ENCODE measurements around the gene HAPSTR1. TPM values are rescaled to one million over a fixed set of nuclear protein-coding genes. Genes with fewer than 3 reads are reported as not detected.

HAPSTR1 gene
- polyA plus RNA-seq, 1 of the 3 experiments (the other 2 are of a cell fraction) = 7.0 TPM

GRCh38 chr16:9124908-9125584 lies 33.6 kb downstream of the HAPSTR1 start:
- H3K4me3 ChIP-seq (ENCODE audit: low read depth in 2 of 2, low read length in 1 of 2) = no peak overlapping the region
- peaks cover 95% of the 10 kb centered on the region for H3K79me2 ChIP-seq (ENCODE audit: insufficient read depth)
- no peaks in the 10 kb centered on the region for H3K9me3 ChIP-seq
- DNase-seq = no peak
- ChIA-PET CTCF (interaction anchor here (0.7 to 6.0 kb wide), 7 partner anchors 10 to 1798 kb away, joined by 3 to 27 read pairs (median 4); no protein-coding TSS in a partner anchor), POLR2A (no interaction called here)
- H3K4me1 ChIP-seq (ENCODE audit: control insufficient read depth in 1 of 2, insufficient read depth in 2 of 2, low read depth in 1 of 2, low read length in 1 of 2) = peaks cover 14 to 32% of the 10 kb centered on the region in 2 experiments
- H4K20me1 ChIP-seq (ENCODE audit: insufficient read depth) = peaks cover 61% of the 10 kb centered on the region
- no peak overlapping the region for H3K4me2 ChIP-seq
- H3K9me2 ChIP-seq = no peaks in the 10 kb centered on the region
- no peaks in the 10 kb centered on the region for H3K27me3 ChIP-seq (ENCODE audit: insufficient read depth)
- TF ChIP-seq IRF3 (IDR thresholded peaks at IDR 0.05; ENCODE audit: low read depth, low read length) = no peak
- TF ChIP-seq EP300 (IDR thresholded peaks at IDR 0.05; ENCODE audit: borderline replicate concordance in 1 of 2, low read depth in 1 of 2, low read length in 1 of 2) = no peak
- TF ChIP-seq CTCF (IDR thresholded peaks at IDR 0.05) = peak; percentile 27; the same call in 1 of the 2 replicates
- no peak for TF ChIP-seq MAX (IDR thresholded peaks at IDR 0.05; ENCODE audit: low read depth)
- peak; percentile 20; the same call in 1 of the 2 replicates for TF ChIP-seq RAD21 (IDR thresholded peaks at IDR 0.05; ENCODE audit: low read length)
- TF ChIP-seq CHD2 (IDR thresholded peaks at IDR 0.05; ENCODE audit: low read length, partially characterized antibody) = no peak
- TF ChIP-seq POLR2AphosphoS5 (IDR thresholded peaks at IDR 0.05; ENCODE audit: low read depth, low read length) = no peak
- peak overlapping the region in 1 of 2 experiments; percentile 31; a peak in 2 of 4 replicates for H3K27ac ChIP-seq (ENCODE audit: low read depth in 2 of 2, low read length in 1 of 2)
- no peak overlapping the region for H3K9ac ChIP-seq
- H2AFZ ChIP-seq (ENCODE audit: low read depth) = no peak overlapping the region
- 95% methylated on average over 12 of the region's 12 CpGs for WGBS (ENCODE audit: low lambda C conversion rate)
- peaks cover 22 to 26% of the 10 kb centered on the region in 2 experiments for H3K36me3 ChIP-seq (replicated peaks in 1 of 2; ENCODE audit: control insufficient read depth in 1 of 2, insufficient read depth in 2 of 2, low read length in 1 of 2)
- H3F3A ChIP-seq (replicated peaks; ENCODE audit: insufficient read depth) = peaks cover 13% of the 10 kb centered on the region

GRCh38 chr16:9125658-9126505 lies 34.4 kb downstream of the HAPSTR1 start:
- Histone ChIP-seq H3K4me1 (ENCODE audit: control insufficient read depth in 1 of 2, insufficient read depth in 2 of 2, low read depth in 1 of 2, low read length in 1 of 2) (peaks cover 14 to 30% of the 10 kb centered on the region in 2 experiments; a peak in 3 of 4 replicates), H3K9me2 (no peaks in the 10 kb centered on the region), H3F3A (replicated peaks; ENCODE audit: insufficient read depth) (peaks cover 9% of the 10 kb centered on the region), H3K27me3 (ENCODE audit: insufficient read depth) (no peaks in the 10 kb centered on the region), H3K9ac (no peak overlapping the region), H3K36me3 (replicated peaks in 1 of 2; ENCODE audit: control insufficient read depth in 1 of 2, insufficient read depth in 2 of 2, low read length in 1 of 2) (peaks cover 22 to 26% of the 10 kb centered on the region in 2 experiments), H3K4me3 (ENCODE audit: low read depth in 2 of 2, low read length in 1 of 2) (no peak overlapping the region), H3K79me2 (ENCODE audit: insufficient read depth) (peaks cover 95% of the 10 kb centered on the region), H3K27ac (ENCODE audit: low read depth in 2 of 2, low read length in 1 of 2) (peak overlapping the region; percentile 13 to 31; a peak in 2 of 4 replicates), H4K20me1 (ENCODE audit: insufficient read depth) (peaks cover 52% of the 10 kb centered on the region), H2AFZ (ENCODE audit: low read depth) (no peak overlapping the region), H3K9me3 (no peaks in the 10 kb centered on the region), H3K4me2 (no peak overlapping the region)
- DNase-seq = no peak
- 78% methylated on average over 12 of the region's 17 CpGs for WGBS (ENCODE audit: low lambda C conversion rate)
- ChIA-PET CTCF (interaction anchor here (0.9 to 6.0 kb wide), 6 partner anchors 9 to 117 kb away, joined by 3 to 27 read pairs (median 6); no protein-coding TSS in a partner anchor), POLR2A (no interaction called here)
- TF ChIP-seq JUND (IDR thresholded peaks at IDR 0.05) = no peak
- no peak for TF ChIP-seq ZBTB33 (IDR thresholded peaks at IDR 0.05; ENCODE audit: borderline replicate concordance, low read depth)
- TF ChIP-seq USF1 (IDR thresholded peaks at IDR 0.05; ENCODE audit: borderline replicate concordance, low read depth) = no peak
- no peak for TF ChIP-seq SIN3A (IDR thresholded peaks at IDR 0.05; ENCODE audit: borderline replicate concordance, low read depth, low read length)
- TF ChIP-seq CTCF (IDR thresholded peaks at IDR 0.05) = no peak
- TF ChIP-seq FOSL2 (IDR thresholded peaks at IDR 0.05; ENCODE audit: borderline replicate concordance, low read depth) = no peak
- TF ChIP-seq CHD2 (IDR thresholded peaks at IDR 0.05; ENCODE audit: low read length, partially characterized antibody) = no peak
- TF ChIP-seq RAD21 (IDR thresholded peaks at IDR 0.05; ENCODE audit: low read length) = no peak
